Ascending aorta (tissue), 2 donors: Measurements from ENCODE around the gene RASA3. TPM values are rescaled to one million over a fixed set of nuclear protein-coding genes. Genes with fewer than 3 reads are reported as not detected.

Source experiments
- DNase-seq, 2 donors: peaks; one replicate each; pipeline ENCODE4 v3.0.0-alpha.2; 2019; ENCODE audit warnings: low spot score in 2 of 2
- H3K27ac ChIP-seq, 2 donors: fragments of 200-600 bp; sonication (generic); one replicate each; pipeline ENCODE4 v1.5.1; 2016 to 2017; ENCODE audit warnings: mild to moderate bottlenecking in 1 of 2
- H3K27me3 ChIP-seq: fragments of 200-600 bp; sonication (generic); one replicate; pipeline ENCODE4 v1.5.1; 2017
- H3K36me3 ChIP-seq, 2 donors: fragments of 200-600 bp; sonication (generic); one replicate each; pipeline ENCODE4 v1.5.1; 2016
- H3K4me1 ChIP-seq, 2 donors: fragments of 200-600 bp; sonication (generic); one replicate each; pipeline ENCODE4 v1.5.1; 2016 to 2017; ENCODE audit warnings: mild to moderate bottlenecking in 1 of 2
- H3K4me3 ChIP-seq, 2 donors: fragments of 200-600 bp; sonication (generic); one replicate each; pipeline ENCODE4 v1.5.1; 2016 to 2017; ENCODE audit warnings: mild to moderate bottlenecking in 1 of 2
- H3K9me3 ChIP-seq, 2 donors: fragments of 200-600 bp; sonication (generic); one replicate each; pipeline ENCODE4 v1.5.1; 2016
- intact Hi-C: fragments of 100-400 bp; cut with DNase I; formaldehyde crosslinking; loops from one replicate; pipeline ENCODE4 v1.15.1; 2023
- total RNA-seq: library from RNA; depleted of rRNA; stranded (reverse); fragments of >200 nt; gene quantifications from one replicate; pipeline ENCODE4 v1.1.0, GENCODE V29; 2016
- TF ChIP-seq, protein P1 (sequence below), 3 experiments: fragments of 200-600 bp in 2 of 3; fragments of 450-650 bp in 1 of 3; sonication (generic) in 2 of 3; IDR thresholded peaks; one replicate each; pipeline ENCODE4 v1.5.1; 2016 to 2019; ENCODE audit warnings: antibody characterized with exemption in 3 of 3, mild to moderate bottlenecking in 1 of 3, moderate library complexity in 1 of 3

RASA3 gene
- total RNA-seq, 1 donor from 2014 or later, result 30.7 TPM

DNA sequence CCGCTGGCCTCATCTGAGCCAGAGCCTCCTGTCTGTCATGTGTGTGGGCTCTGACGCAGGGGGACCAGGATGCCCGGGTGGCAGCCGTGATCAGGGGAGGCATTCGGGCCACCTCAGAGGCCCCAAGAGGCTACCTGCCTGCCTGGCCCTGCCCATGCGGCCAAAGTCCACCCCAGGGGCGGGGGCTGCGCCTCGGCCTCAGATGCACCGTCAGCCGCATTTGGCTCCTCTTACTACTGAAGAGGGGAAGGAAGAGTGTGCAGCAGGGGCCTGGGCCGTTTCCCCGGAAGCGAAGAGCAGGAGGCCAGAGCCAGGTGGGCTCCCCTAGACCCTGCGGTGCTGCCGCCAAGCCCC is 192.5 kb downstream of the RASA3 start:
- Histone ChIP-seq H3K27me3 (no peaks in the 10 kb centered on the region), H3K4me1 (peaks cover 6 to 7% of the 10 kb centered on the region in 2 donors), H3K9me3 (no peaks in the 10 kb centered on the region), H3K36me3 (no peaks in the 10 kb centered on the region), H3K27ac (no peak overlapping the region), H3K4me3 (no peak overlapping the region)
- intact Hi-C loops, result loop anchor here (5.0 kb wide), 1 partner anchor 78 kb away; the partner anchor contains the start of gene GAS6
- DNase-seq, result no peak
- TF ChIP-seq, protein P1, sequence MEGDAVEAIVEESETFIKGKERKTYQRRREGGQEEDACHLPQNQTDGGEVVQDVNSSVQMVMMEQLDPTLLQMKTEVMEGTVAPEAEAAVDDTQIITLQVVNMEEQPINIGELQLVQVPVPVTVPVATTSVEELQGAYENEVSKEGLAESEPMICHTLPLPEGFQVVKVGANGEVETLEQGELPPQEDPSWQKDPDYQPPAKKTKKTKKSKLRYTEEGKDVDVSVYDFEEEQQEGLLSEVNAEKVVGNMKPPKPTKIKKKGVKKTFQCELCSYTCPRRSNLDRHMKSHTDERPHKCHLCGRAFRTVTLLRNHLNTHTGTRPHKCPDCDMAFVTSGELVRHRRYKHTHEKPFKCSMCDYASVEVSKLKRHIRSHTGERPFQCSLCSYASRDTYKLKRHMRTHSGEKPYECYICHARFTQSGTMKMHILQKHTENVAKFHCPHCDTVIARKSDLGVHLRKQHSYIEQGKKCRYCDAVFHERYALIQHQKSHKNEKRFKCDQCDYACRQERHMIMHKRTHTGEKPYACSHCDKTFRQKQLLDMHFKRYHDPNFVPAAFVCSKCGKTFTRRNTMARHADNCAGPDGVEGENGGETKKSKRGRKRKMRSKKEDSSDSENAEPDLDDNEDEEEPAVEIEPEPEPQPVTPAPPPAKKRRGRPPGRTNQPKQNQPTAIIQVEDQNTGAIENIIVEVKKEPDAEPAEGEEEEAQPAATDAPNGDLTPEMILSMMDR (IDR thresholded peaks at IDR 0.05), result no peak

DNA sequence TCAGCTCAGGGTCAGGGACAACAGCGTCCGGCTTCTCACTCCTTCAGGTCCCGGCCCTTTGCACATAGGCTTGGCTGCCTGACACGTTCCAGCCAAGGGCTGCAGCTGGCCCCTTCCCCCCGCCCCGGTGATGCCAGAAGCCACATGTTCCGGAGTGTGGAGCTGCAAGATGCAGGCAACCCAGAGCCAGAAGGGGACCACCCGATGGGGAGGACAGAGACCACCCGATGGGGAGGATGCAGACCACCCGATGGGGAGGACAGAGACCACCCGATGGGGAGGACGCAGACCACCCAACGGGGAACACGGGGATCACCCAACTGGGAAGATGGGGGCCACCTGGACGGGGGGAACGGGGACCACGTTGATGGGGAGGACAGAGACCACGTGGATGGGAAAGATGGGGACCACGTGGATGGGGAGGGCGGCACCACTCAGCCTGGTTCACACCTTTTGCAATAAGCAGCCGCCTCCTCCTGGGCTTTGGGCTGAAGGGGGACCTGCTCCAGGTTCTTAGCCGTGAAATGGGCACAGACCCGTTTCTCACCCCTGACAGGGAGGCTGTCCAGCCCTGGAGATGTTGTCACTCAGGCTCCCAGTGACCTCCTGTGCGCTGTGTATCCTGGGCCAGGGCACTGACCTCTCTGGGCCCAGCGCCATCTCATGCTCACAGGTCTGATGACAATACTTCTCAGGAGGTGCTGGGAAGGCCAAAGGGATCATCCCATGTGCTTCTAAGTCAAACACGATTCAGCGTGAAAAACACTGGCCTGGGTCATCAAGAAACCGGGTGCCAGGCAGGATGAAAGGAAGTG is 193.1 kb downstream of the RASA3 start:
- no peak for DNase-seq
- TF ChIP-seq, protein P1 (IDR thresholded peaks at IDR 0.05), result no peak
- Histone ChIP-seq H3K9me3 (no peaks in the 10 kb centered on the region), H3K4me3 (no peak overlapping the region), H3K27me3 (no peaks in the 10 kb centered on the region), H3K27ac (no peak overlapping the region), H3K36me3 (no peaks in the 10 kb centered on the region), H3K4me1 (peaks cover 8 to 9% of the 10 kb centered on the region in 2 donors)
- intact Hi-C loops, result loop anchor here (5.0 kb wide), 1 partner anchor 77 kb away; the partner anchor contains the start of gene GAS6

DNA sequence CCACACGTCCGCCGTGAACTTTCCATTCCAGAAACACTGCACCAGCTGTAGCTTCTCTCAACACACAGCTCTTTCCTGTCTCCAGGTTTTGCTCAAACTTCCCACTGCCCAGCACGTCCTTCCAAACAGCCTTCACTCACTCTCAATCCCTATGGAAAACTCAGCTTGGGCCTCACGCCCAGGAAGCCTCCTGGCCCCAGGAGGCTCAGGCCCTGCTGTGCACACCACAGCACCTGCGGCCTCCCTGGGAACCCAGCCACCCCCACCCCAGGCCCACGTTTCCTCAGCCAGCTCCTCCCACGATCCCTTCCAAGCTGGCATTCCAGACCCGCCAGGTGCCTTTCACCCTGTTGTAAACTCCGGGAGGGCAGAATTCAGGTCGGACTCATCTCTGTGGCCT is 193.7 kb downstream of the RASA3 start:
- TF ChIP-seq, protein P1 (IDR thresholded peaks at IDR 0.05), result no peak
- no peak overlapping the region for H3K27ac ChIP-seq
- intact Hi-C loops, result loop anchor here (5.0 kb wide), 1 partner anchor 76 kb away; the partner anchor contains the start of gene GAS6

DNA sequence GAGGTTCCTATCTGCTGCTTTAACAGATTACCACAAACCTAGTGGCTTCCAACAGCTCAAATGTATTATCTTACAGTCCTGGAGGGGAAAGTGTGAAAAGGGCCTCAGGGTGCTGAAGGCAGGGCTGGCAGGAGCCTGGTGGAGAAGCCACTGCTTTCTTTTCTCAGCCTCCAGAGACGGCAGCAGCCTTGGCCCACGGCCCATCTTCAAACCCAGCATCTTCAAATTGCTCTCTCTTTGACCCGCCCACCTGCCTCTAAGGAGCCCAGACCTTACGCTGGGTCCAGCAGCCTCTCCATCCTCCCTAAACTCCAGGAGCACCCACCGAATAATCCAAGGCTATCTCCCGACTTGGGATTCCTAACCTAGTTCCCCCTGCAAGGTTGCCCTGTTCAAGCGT is 194.2 kb downstream of the RASA3 start:
- H3K36me3 ChIP-seq, result no peaks in the 10 kb centered on the region
- no peak overlapping the region for H3K27ac ChIP-seq
- H3K4me1 ChIP-seq, result peaks cover 8 to 9% of the 10 kb centered on the region in 2 donors
- DNase-seq, result no peak
- intact Hi-C loops, result loop anchor here (5.0 kb wide), 1 partner anchor 76 kb away; the partner anchor contains the start of gene GAS6
- H3K27me3 ChIP-seq, result no peaks in the 10 kb centered on the region
- H3K4me3 ChIP-seq, result no peak overlapping the region
- H3K9me3 ChIP-seq, result no peaks in the 10 kb centered on the region
- TF ChIP-seq, protein P1 (IDR thresholded peaks at IDR 0.05), result no peak

More for the DNA sequence above, 193.7 kb downstream of the RASA3 start:
- DNase-seq, result no peak
- H3K4me3 ChIP-seq, result no peak overlapping the region
- H3K9me3 ChIP-seq, result no peaks in the 10 kb centered on the region
- H3K36me3 ChIP-seq, result no peaks in the 10 kb centered on the region
- no peaks in the 10 kb centered on the region for H3K27me3 ChIP-seq
- H3K4me1 ChIP-seq, result peaks cover 8 to 9% of the 10 kb centered on the region in 2 donors

DNA sequence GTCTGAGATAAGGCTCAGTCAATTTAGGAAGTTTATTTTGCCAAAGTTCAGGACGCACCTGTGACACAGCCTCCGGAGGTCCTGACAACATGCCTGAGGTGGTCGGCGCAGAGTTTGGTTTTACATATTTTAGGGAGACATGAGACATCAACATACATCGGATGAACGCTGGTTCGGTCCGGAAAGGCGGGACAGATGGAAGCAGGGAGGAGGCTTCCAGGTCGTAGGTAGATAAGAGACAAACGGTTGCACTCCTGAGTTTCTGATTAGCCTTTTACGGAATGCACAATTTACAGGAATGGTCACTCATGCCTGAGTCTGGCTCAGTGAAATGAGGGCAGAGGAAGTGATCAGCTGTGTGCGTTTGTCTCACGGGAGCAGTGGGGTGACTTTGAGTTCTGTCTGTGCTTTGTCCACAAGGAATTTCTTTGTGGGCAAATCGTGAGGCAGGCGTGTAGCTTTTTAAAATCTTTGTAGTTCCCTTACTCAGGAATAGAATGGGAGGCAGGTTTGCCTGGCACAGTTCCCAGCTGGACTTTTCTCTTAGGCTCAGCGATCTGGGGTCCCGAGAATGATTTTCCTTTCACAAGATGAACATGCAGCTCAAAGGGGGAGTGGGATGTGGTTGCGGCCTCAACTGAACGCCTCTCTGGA is 194.8 kb downstream of the RASA3 start:
- no peaks in the 10 kb centered on the region for H3K9me3 ChIP-seq
- H3K36me3 ChIP-seq, result no peaks in the 10 kb centered on the region
- H3K4me3 ChIP-seq, result no peak overlapping the region
- DNase-seq, result no peak
- peaks cover 8 to 9% of the 10 kb centered on the region in 2 donors for H3K4me1 ChIP-seq
- intact Hi-C loops, result loop anchor here (5.0 kb wide), 1 partner anchor 75 kb away; the partner anchor contains the start of gene GAS6
- H3K27ac ChIP-seq, result no peak overlapping the region
- TF ChIP-seq, protein P1 (IDR thresholded peaks at IDR 0.05), result no peak
- no peaks in the 10 kb centered on the region for H3K27me3 ChIP-seq
